ENCODE results near the gene RNU1-4. TPM values are rescaled to one million over a fixed set of nuclear protein-coding genes. Genes with fewer than 3 reads are reported as not detected.
A peak's percentile ranks its signal among the peaks of the same experiment; 100 is the strongest.
"Not testable (repeated sequence)": the region's sequence is repeated elsewhere in the genome, so short reads cannot be mapped to it uniquely, and the experiment has no call there.

RNU1-4 gene
- total RNA-seq, 1 experiment from 2014 or later, result not detected

- not testable (repeated sequence) for DNase-seq (ENCODE audit: low spot score)
Observed at GRCh38 chr1:16708704-16709103, 31.6 kb upstream of the RNU1-4 start.

DNA sequence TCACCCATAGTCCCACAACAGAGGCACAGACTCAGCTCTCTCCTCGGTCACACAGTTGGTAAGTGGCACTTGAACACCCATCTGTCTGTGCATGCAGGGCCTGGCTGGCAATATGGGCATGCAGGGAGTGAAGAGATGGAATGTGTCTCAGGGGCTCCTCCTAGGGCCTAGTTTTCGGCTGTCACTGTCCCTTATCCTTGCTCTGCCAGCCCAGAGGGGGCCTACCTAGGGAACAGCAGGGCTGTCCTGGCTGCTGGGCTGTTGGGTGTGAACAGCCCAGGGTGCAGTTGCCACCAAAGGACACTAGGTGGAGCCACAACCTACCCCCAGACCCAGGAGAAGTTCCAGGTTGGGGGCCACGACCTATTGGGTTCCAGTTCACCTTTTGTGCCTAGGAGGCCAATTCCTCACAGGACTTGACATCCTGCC, 30.6 kb upstream of the RNU1-4 start:
- DNase-seq (ENCODE audit: low spot score), result not testable (repeated sequence)

DNA sequence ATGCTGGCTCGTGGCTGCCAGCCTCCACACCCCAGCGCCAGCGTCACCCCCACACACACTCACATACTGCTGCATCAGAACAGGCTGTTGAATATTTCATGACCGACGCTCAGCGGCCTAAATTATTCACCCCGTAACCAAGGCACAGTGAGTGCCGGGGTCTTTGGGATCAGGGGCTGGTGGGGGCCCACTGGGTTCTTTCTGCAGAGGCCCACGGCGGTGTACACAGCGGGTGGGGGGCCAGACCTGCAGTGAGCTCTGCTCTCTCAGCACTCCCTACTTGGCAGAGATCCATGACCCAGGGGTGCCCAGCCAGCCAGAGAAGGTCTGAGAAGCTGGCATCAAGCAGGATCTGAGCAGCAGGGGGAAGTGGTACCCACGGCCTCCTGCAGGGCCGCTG, 29.7 kb upstream of the RNU1-4 start:
- not testable (repeated sequence) for DNase-seq (ENCODE audit: low spot score)

DNA sequence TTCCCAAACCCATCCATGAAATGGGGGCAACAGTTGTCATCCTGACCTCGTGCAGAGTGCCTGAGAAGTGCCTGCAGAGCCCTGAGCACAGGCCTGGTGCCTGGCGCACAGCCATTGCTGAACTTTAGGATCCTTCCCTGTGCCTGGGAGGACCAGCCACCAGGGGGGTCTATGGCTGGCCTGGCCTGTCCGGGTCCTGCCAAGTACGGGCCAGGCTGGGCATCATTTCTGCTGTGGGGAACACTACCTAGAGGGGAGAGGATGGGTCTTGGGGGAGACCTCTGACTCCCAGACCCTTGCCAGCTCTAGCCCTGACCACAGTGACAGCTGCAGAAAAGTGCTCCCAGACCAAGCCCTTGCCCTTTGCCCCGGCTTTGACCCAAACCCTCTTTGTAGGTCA, 28.2 kb upstream of the RNU1-4 start:
- DNase-seq (ENCODE audit: low spot score), result not testable (repeated sequence)

- not testable (repeated sequence) for DNase-seq (ENCODE audit: low spot score)
Observed at GRCh38 chr1:16712582-16712981, 27.7 kb upstream of the RNU1-4 start.

DNA sequence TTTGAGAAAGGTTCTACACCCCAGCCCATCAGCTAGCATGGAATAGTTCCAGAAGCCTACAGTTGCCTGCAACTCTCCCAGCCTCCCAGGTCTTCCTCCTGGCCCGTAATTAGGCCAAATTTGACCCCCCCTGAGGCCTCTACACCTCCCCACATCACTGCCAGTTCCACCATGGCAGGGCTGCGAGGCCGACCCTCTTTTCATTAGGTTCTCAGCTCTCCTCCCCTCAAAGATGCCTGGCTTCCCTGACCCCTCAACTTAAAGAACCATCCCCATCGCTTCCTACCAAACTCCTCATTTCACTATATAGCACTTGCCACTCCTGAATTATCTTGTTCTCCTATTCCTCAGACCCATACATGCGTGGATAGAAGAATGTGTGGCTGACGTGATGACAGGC, 27.3 kb upstream of the RNU1-4 start:
- not testable (repeated sequence) for DNase-seq (ENCODE audit: low spot score)

DNA sequence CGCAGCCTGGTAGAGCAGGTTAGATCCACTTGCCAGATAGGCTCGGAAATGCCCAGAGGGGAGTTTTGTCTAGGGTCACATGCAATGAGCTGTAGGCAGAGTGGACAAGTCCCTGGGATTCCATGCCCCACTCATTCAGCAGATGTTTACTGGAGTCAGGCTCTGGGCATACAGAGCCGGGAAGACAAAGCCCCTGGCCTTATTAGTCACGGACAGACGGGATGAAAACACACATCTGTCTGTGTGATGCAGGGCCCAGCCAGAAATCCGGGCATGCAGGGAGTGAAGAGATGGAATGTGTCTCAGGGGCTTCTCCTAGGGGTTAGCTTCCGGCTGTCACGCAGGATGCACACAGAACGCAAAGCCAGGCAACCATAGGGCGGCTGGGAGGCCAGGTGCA, 26.8 kb upstream of the RNU1-4 start:
- DNase-seq (ENCODE audit: low spot score), result not testable (repeated sequence)

GRCh38 chr1:16716691-16717335, 23.5 kb upstream of the RNU1-4 start:
- no peak for DNase-seq (ENCODE audit: low spot score)

DNA sequence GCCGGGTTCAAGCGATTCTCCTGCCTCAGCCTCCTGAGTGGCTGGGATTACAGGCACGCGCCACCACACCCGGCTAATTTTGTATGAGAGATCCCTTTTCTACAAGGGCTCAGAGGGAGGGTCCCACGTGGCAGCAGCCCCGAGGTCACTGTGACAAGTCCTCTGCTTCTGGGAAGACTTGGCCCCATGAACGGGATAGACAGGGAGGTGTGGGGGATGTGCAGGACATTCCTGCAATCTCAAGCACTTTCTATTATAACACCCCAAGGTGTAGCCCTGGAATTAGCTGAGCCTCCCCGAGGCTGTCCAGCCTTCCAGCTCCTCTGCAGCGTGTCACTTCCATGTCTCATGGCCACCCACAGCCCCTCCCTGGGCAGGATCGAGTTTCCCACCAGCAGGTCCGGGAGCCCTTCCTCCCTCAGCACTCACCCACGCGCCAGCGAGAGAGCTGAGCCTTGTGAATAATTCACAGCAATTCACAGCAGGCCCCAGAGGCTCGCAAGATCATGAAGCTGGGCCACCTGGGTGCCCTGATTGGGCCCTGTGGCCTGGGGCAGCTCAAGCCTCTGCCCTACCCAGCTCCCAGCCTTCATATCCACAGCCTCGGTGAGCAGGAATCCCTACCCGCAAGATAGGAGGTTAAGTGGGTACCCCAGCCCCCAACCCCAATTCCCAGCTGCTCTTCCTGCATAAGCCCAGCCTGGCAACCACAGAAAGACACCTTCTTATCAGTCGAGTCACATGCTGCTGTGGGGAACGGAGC, 22.8 kb upstream of the RNU1-4 start:
- DNase-seq (ENCODE audit: low spot score), result peak; percentile 13

GRCh38 chr1:16718099-16718907, 22.0 kb upstream of the RNU1-4 start:
- peak; percentile 6 for DNase-seq (ENCODE audit: low spot score)

DNA sequence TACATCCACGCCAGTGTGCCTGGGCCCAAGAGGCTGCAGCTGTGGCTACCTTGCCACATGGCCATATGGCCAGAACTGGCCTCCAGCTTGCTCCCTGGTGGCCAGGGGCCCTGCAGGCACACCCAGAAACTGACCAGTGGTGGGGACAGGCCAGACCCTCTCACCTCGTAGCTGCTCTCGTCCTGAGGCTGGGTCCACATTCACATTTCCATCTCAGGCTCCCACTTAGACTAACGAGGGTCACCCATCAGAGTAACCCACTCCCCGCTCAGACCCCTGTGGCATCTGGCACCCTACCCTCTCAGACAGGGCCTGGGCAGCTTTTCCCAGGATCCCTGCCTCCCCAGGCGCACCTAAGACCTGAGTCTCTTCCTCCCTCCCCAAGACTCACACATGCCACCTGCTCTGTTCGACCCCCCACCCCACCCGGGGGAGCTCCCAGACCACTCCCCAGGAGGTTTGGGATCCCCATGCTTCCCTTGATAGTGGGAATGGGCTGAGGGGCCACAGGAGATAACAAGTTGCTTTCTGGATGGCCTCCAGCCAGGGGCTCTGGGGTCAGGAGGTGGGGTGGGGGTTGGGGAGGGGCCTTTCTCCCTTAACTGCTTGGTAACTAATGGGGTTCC, 21.3 kb upstream of the RNU1-4 start:
- DNase-seq (ENCODE audit: low spot score), result peak; percentile 11

DNA sequence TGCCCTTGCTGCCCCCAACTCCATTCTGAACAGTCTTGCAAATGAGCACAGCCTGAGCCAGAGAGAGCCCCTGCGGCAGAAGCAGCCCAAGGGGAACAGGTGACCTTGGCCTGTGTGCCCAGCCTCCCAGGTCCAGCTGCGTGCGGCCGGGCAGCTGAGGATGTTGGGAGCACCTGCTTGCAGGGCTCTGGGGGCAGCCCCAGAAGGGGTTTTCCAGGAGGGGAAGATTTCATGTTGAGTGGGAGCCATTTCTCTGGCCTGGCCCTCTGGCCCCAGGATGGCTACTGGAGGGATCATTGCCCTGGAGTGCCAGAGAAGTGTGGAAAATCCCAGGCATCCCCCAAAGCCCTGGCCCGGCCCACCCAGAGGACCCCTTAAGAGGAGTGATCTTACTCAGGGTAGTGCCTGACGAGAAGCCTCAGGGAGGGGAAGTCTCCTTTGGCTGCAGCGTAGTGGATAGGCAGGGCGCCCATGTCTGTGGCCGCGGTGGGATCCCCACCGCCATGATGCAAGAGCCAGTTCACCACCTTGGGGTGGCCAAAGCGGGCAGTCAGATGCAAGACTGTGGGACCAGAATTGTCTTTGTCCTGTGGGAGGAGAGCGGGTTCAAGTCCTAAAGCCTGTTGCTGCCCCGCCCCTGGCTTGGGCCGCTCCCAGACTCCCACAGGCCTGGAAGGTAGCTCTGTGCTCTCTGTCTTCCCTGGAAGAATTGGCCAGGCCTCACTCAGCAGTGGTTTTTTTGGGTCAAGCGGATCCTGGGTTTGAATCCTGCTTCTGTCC, 20.6 kb upstream of the RNU1-4 start:
- no peak for DNase-seq (ENCODE audit: low spot score)

DNA sequence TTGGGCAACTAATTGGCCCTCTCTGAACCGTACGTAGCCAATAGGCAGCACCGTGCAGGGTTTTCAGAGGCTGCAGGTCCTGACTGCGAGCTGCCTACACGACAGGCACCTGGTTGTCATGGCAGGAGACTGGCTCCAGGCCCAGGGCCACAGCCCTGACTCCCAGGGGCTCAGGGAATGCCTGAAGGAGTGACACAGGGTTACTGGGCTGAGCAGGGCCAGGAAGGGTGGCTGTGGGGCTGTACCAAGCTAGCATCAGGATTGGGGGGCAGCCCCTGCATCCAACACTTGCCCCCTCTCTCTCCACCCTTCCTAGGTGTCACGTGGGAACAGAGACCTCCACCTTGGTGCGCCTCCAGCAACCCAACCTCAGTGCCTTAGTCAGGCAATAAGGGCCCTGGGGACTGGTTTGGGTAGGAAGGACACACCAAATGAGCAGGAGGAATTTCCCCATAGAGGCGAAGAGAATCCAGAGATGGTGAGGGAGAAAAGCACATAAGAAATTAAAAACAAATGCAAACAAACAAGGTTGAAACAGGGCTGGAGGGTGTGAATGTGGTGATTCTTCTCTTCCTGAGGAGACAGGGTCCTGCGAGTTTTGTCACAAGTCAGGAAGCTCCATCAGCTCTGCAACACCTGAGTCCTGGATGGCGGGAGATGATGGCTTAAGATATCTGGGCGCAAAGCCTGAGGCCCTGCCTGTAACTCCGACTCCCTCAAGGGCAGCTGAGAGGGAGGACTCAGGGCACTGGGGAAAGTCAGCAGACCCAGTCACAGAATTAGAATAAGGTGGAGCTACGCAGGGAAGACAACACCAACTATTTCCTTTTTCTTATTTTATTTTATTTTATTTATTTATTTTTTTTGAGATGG, 19.7 kb upstream of the RNU1-4 start:
- DNase-seq (ENCODE audit: low spot score), result peak; percentile 7

DNA sequence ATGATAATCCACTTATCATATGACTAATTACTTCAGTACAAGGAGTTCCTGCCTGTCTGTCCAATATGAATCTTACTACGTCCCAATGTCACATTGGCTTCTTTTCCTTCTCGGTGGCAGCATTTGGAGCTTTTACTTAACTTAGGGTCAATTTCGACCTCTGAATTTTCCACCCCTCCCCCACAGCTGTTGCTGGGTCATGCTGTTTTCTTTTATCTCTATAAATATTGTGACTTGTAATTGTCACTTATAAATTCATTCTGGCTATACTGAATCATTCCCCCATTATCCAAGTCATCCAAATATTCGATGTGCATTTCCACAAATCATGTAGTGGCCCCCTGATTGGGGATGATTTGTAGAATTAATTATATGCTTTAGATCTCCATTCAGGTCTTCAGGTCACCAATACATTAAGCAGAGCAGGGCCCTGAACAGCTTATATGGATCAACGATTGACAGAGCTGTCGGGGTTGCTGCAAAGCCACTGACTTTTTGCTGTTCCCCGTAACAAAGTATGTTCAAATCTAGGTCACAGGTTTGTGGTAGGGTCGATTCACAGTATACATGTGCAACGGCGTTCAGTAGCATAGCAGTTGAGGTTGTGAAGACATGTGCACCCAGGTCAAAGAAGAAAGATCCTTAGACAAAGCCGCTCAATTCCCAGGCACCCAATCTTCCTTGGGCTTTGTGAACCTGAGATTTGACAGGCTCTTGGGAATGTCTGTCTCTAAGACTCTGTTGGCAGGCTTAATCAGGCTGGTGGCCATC, 18.3 kb upstream of the RNU1-4 start:
- peak; percentile 5 for DNase-seq (ENCODE audit: low spot score)

DNA sequence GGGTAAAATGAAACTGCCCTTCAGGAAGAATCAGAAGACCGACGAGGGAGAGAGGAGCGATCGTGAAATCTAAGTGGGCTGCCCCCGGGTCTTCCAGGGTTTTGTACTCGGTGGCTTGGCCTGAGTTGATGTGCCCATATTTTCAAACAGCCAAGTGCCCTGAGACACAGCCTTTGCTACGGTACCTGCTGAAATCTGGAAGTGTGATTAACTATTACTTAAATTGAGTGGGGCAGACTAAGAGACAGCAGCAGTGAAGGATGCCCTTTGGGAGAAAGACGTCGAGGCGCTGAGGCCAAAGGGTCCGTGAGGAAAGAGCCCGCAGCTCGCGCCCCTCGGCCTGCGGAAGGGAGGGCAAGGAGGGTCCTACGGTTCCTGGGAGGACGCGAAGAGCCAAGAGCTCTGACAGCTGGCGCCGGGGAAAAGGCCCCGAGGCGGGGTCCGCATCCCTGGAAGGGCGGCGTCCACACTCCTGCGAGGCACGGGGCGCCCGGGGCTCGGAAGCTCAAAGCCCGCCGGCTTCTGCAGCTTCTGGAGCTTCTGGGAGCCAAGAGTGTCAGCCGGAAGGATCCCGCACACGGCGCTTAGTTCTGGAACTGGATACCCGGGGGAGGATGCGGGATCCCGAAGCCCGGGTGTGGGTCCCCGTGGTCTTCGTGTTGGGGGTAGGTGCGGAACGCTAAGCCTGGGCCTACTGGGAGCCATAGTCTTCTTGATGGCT, 15.4 kb upstream of the RNU1-4 start:
- DNase-seq (ENCODE audit: low spot score), result peak; percentile 6

DNA sequence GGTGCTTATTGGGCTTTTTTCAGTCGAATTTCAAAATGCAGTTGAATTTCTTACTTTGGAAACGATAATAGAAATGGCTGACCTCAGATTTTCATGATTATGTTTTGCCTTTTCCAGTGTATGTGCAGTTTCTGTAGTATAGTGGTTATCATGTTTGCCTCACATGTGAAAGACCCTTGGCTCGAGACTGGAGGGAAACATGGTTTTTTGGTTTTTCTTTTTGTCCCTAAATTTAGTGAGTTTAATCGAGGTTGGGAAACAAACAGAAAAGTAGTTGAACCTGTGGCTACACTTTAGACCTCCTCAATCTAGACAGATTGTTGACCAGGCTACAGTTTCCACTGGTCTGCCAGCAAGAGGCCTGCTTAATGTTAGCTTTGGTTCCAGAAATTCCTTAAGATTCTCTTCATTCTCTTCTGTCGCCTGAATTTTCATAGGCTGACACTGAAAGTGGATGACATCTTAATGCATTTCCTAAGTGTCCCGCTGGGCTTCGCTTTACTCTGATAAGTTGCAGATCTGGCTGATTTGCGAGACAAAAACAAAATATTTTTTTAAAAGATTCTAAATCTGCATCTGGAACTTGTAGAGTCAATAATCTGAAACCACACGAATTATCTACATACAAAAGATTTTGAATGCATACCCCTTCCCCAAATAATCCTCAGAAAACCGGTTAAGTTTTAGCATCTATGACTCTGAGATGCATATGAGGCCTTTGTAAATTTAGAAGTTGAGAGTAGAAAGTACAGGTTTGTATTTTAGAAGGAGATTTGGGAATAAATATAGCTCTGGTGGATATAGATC, 14.7 kb upstream of the RNU1-4 start:
- peak; percentile 3 for DNase-seq (ENCODE audit: low spot score)

DNA sequence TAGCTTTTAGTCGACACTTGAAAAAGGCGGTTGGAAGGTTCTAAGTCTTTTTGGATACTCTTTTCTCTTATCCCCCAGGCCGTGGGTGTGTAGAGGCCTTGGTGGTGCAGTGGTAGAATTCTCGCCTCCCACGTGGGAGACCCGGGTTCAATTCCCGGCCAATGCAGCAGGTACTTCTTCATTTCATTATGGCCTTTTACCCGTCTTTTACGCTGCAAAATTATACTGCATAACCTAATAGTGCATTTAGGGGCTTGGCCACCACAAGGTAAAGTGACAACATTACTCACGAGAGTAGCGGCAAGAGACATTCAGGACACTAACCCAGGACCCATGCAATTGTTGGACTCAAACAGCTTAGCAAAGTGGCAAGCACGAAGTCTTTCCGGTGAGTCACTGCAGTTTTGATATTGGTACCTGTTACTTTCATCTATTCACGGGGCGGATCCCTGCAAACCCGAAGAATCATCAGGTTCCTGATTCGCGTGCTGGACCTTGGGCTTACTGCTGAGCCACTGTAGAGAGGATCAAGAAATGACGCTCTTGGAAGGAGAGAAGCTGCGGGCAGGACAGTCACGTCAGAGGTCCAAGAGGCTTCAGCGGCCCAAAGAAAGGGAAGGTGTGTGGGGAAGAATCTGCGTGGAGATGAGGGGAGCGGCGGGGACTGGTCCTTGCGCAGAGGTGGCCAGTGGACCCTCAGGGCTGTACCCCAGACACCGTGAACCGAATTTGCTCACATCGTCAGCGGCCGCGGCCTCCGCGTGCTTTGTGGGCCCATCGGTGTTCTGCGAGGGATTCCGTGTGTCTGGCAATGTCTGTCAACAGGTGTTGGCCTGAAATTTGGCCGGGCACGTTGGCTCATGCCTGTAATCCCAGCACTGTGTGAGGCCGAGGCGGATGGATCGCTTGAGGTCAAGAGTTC, 12.9 kb upstream of the RNU1-4 start:
- peak; percentile 66 for DNase-seq (ENCODE audit: low spot score)
